ENCODE data around the gene ELAC2.

DNA sequence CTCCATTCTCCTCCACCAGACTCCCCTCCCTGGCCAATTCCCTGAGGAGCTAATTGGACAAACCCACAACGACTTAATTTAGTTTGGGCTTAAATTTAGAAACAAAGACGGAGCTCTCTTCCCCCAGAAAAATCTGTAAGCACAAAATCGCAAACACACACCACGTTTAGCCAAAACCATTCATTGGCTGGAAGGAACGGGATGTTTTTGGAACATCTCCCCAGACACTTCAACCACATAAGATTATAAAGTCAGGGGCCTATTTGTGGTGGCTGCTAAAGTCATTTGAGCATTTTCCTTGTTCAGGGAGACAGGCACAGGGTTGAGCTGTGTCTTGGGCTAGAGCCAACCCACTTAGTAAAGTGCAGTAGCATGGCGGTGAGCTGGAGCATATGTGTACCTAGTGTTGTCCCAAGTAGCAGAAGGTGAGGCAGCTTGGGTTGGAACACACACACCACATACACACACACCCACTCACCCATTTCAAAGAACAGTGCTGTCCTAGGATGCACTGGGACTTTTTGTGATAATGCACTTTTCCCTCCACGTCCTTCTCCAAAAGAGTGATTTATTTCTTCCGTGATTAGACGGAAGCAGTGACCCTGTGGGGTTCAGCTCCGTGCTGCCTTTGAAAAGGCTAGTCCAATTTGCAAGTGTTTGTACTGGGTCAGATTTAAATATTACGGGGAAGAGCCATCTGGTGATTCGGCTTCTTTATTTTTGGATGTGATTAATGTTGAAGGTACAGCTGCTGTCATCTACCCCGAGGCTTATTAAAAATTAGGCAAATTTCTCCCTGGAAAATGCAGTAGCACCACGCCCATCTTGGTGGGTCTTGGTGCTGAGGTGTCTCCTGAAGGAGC lies 32.2 kb downstream of the ELAC2 start:
- no peak for TF ChIP-seq CREB1 (IDR thresholded peaks at IDR 0.05; ENCODE audit: low read depth)
- TF ChIP-seq EP300 (IDR thresholded peaks at IDR 0.05; ENCODE audit: borderline replicate concordance) = no peak
- TF ChIP-seq, protein P1, sequence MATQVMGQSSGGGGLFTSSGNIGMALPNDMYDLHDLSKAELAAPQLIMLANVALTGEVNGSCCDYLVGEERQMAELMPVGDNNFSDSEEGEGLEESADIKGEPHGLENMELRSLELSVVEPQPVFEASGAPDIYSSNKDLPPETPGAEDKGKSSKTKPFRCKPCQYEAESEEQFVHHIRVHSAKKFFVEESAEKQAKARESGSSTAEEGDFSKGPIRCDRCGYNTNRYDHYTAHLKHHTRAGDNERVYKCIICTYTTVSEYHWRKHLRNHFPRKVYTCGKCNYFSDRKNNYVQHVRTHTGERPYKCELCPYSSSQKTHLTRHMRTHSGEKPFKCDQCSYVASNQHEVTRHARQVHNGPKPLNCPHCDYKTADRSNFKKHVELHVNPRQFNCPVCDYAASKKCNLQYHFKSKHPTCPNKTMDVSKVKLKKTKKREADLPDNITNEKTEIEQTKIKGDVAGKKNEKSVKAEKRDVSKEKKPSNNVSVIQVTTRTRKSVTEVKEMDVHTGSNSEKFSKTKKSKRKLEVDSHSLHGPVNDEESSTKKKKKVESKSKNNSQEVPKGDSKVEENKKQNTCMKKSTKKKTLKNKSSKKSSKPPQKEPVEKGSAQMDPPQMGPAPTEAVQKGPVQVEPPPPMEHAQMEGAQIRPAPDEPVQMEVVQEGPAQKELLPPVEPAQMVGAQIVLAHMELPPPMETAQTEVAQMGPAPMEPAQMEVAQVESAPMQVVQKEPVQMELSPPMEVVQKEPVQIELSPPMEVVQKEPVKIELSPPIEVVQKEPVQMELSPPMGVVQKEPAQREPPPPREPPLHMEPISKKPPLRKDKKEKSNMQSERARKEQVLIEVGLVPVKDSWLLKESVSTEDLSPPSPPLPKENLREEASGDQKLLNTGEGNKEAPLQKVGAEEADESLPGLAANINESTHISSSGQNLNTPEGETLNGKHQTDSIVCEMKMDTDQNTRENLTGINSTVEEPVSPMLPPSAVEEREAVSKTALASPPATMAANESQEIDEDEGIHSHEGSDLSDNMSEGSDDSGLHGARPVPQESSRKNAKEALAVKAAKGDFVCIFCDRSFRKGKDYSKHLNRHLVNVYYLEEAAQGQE (IDR thresholded peaks at IDR 0.05; ENCODE audit: low read depth) = no peak
- TF ChIP-seq, protein P2, sequence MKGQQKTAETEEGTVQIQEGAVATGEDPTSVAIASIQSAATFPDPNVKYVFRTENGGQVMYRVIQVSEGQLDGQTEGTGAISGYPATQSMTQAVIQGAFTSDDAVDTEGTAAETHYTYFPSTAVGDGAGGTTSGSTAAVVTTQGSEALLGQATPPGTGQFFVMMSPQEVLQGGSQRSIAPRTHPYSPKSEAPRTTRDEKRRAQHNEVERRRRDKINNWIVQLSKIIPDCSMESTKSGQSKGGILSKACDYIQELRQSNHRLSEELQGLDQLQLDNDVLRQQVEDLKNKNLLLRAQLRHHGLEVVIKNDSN (IDR thresholded peaks at IDR 0.05) = no peak
- no peak for TF ChIP-seq FOXM1 (IDR thresholded peaks at IDR 0.05; ENCODE audit: borderline replicate concordance, low read depth)
- TF ChIP-seq TEAD4 (IDR thresholded peaks at IDR 0.05) = no peak
- TF ChIP-seq TAF1 (IDR thresholded peaks at IDR 0.05; ENCODE audit: low read depth) = no peak
- TF ChIP-seq EGR1 (IDR thresholded peaks at IDR 0.05) = no peak

All from Ishikawa (cell line).